ENCODE results near the gene CCDC14.
A peak's percentile ranks its signal among the peaks of the same experiment; 100 is the strongest.

- peak in 1 of 7 experiments; percentile 20 for TF ChIP-seq CTCF (IDR thresholded peaks at IDR 0.05)
- peak in 2 of 3 donors; percentile 81 to 85 for TF ChIP-seq POLR2A (IDR thresholded peaks at IDR 0.05)
Observed at GRCh38 chr3:123960781-123961507, at the start of gene CCDC14.
